Fibroblast of the conjunctiva (primary cell): ENCODE results near the gene SEL1L2.

Experiments
- DNase-seq: peaks from one replicate; pipeline ENCODE4 v3.0.0-alpha.2; 2010; ENCODE audit warnings: low read depth

SEL1L2 gene

GRCh38 chr20:13863244-13863643 is 127.2 kb downstream of the SEL1L2 start:
- DNase-seq, result no peak

- DNase-seq, result no peak
These were observed 128.2 kb downstream of the SEL1L2 start for GRCh38 chr20:13862245-13862644.

- no peak for DNase-seq
These were observed 131.5 kb downstream of the SEL1L2 start for GRCh38 chr20:13858871-13859270.

GRCh38 chr20:13858439-13858838 is 132.0 kb downstream of the SEL1L2 start:
- no peak for DNase-seq

GRCh38 chr20:13857961-13858360 is 132.5 kb downstream of the SEL1L2 start:
- no peak for DNase-seq

GRCh38 chr20:13857304-13857703 is 133.1 kb downstream of the SEL1L2 start:
- DNase-seq, result no peak

GRCh38 chr20:13856354-13856753 is 134.1 kb downstream of the SEL1L2 start:
- DNase-seq, result no peak

- DNase-seq, result no peak
These were observed 134.8 kb downstream of the SEL1L2 start for GRCh38 chr20:13855613-13856012.

GRCh38 chr20:13852306-13852705 is 138.1 kb downstream of the SEL1L2 start:
- no peak for DNase-seq

GRCh38 chr20:13851279-13851678 is 139.1 kb downstream of the SEL1L2 start:
- no peak for DNase-seq

GRCh38 chr20:13844296-13844695 is 146.1 kb downstream of the SEL1L2 start:
- no peak for DNase-seq

- no peak for DNase-seq
These were observed 149.2 kb downstream of the SEL1L2 start for GRCh38 chr20:13841206-13841605.

GRCh38 chr20:13840093-13840465 is 150.3 kb downstream of the SEL1L2 start:
- DNase-seq, result no peak

GRCh38 chr20:13839421-13840092 is 150.9 kb downstream of the SEL1L2 start:
- DNase-seq, result no peak

GRCh38 chr20:13838664-13839063 is 151.8 kb downstream of the SEL1L2 start:
- DNase-seq, result no peak

- DNase-seq, result no peak
These were observed 158.9 kb downstream of the SEL1L2 start for GRCh38 chr20:13831476-13831875.

GRCh38 chr20:13825465-13825864 is 164.9 kb downstream of the SEL1L2 start:
- no peak for DNase-seq

GRCh38 chr20:13824459-13824858 is 166.0 kb downstream of the SEL1L2 start:
- DNase-seq, result no peak

- no peak for DNase-seq
These were observed 168.0 kb downstream of the SEL1L2 start for GRCh38 chr20:13822459-13822858.

GRCh38 chr20:13821876-13822275 is 168.5 kb downstream of the SEL1L2 start:
- DNase-seq, result no peak

GRCh38 chr20:13819885-13820645 is 170.3 kb downstream of the SEL1L2 start:
- DNase-seq, result peak; percentile 24

- DNase-seq, result no peak
These were observed 173.1 kb downstream of the SEL1L2 start for GRCh38 chr20:13817342-13817741.

- DNase-seq, result no peak
These were observed 173.7 kb downstream of the SEL1L2 start for GRCh38 chr20:13816757-13817156.

GRCh38 chr20:13814672-13815071 is 175.7 kb downstream of the SEL1L2 start:
- no peak for DNase-seq
